COLO668 (cell line): ENCODE measurements around the gene CAMLG.

Experiments
- DNase-seq: peaks from one replicate; lab custom pipeline; 2025; ENCODE audit not compliant: unreplicated experiment; lab: John Stamatoyannopoulos, UW

CAMLG gene

GRCh38 chr5:134777366-134777765, 39.0 kb downstream of the CAMLG start:
- DNase-seq, result no peak

- DNase-seq, result no peak
Measured at GRCh38 chr5:134784241-134784920, 46.0 kb downstream of the CAMLG start.

GRCh38 chr5:134784946-134785620, 46.7 kb downstream of the CAMLG start:
- DNase-seq, result no peak

- DNase-seq, result no peak
Measured at GRCh38 chr5:134787692-134788091, 49.3 kb downstream of the CAMLG start.

- no peak for DNase-seq
Measured at GRCh38 chr5:134791580-134791979, 53.2 kb downstream of the CAMLG start.

- DNase-seq, result no peak
Measured at GRCh38 chr5:134792286-134792685, 53.9 kb downstream of the CAMLG start.

GRCh38 chr5:134793111-134793510, 54.8 kb downstream of the CAMLG start:
- DNase-seq, result no peak

- DNase-seq, result no peak
Measured at GRCh38 chr5:134794082-134794481, 55.7 kb downstream of the CAMLG start.

GRCh38 chr5:134794819-134795218, 56.5 kb downstream of the CAMLG start:
- DNase-seq, result no peak

GRCh38 chr5:134798468-134798867, 60.1 kb downstream of the CAMLG start:
- no peak for DNase-seq
